ENCODE measurements around the gene MCOLN3.
"Not testable (repeated sequence)": the region's sequence is repeated elsewhere in the genome, so short reads cannot be mapped to it uniquely, and the experiment has no call there.

MCOLN3 gene

GRCh38 chr1:84988588-84988987, 59.7 kb downstream of the MCOLN3 start:
- no peak for DNase-seq

- DNase-seq, result not testable (repeated sequence)
These were observed 61.7 kb downstream of the MCOLN3 start for GRCh38 chr1:84986561-84986960.

GRCh38 chr1:84985365-84985764, 62.9 kb downstream of the MCOLN3 start:
- no peak for DNase-seq

DNA sequence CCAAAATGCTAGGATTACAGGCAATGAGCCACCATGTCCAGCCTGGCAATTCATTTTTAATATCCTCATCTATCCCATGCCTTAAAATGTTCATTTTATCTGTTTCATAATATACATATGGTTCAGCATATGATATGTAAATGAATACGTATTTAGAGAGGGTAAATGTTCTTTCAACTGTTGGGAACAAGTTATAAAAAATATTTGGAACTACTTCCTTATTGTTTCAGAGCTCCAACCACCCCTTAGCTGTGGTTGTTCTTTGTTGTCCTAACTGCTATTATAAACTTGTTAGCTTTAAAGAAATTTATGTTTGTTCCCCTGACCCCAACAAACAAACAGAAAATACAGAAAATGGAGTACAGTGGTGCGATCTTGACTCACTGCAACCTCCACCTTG, 65.9 kb downstream of the MCOLN3 start:
- no peak for DNase-seq

- DNase-seq, result no peak
These were observed 73.3 kb downstream of the MCOLN3 start for GRCh38 chr1:84975035-84975434.

DNA sequence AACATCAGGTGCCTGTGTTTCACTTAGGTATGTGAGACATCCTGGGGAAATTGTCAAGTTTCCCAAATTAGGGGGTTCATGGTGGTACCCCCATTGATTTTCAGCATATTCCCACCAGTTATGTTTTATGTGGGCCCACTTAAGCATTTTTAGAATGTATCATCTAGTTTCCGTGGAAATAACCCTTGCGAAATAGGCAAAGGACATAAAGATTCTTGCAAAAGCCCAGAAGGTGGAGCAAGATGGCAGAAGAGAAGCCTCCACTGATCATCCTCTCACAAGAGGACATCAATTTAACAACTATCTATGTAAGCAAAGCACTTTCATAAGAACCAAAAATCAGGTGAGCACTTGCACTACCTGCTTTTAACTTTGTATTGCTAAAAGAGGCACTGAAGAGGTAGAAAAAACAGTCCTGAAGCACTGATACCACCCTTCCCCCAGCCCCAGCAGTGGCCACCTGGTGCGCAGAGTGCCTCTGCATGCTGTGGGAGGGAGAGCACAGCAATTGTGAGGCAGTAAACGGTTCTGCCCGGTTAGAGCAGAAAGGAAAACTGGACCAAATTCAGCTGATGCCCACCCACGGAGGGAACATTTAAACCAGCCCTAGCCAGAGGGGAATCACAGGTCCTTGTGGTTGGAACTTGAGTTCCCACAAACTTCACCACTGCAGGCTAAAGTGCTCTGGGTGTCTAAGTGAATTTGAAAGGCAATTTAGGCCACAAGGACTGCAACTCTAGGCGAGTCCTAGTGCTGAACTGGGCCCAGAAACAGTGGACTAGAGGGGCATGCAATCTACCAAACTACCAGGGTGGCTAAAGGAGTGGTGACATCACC, 74.6 kb downstream of the MCOLN3 start:
- no peak for DNase-seq

GRCh38 chr1:84972377-84972987, 75.8 kb downstream of the MCOLN3 start:
- no peak for DNase-seq

DNA sequence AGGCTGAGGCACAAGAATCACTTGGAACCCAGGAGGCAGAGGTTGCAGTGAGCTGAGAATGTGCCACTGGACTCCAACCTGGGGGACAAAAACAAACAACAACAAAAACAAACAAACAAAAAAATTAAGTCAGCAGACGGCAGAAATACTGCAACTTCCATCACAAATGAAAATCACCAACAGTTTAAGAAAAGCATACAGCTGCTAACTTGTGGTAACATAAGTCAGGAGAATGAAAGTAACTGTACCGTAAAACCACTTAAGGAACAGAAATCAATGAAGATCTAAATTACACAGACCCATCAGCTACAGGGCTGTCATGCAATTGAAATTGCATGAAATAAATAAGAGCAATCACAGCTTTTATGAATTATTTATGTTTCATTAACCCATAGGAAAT, 76.3 kb downstream of the MCOLN3 start:
- DNase-seq, result no peak

DNA sequence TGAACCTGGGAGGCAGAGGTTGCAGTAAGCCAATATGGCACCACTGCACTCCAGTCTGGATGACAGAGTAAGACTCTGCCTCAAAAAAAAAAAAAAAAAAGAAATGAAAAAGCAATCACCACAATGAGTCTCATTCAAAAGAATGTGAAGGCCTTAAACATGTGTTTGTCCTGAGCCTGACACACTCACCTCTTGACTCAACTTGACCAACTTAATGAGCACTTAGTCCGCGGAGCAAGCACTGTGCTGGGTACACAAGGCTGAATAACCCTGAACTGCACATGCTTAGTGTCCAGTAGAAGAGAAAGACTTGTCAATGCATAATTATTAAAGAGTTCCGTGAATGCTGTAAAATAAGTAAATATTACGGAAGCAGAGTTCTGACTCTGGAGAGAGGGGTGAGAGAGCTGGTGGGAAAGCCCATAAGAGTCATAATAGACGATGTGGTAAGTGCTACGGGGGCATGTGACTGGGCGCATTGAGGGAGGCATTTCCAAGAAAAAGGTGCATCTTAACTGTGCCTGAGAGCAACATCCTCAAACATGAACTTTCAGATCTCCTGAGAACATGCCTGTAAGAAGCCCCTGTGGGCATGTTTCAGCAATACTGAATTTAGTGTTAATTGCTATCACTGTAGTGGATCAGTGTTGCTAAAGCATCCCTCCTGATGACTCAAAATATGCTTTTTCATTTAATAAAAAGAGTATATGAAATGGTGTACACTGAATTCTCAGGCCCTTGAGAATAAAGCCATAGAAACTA, 78.6 kb downstream of the MCOLN3 start:
- DNase-seq, result no peak

GRCh38 chr1:84968865-84969264, 79.4 kb downstream of the MCOLN3 start:
- no peak for DNase-seq

DNA sequence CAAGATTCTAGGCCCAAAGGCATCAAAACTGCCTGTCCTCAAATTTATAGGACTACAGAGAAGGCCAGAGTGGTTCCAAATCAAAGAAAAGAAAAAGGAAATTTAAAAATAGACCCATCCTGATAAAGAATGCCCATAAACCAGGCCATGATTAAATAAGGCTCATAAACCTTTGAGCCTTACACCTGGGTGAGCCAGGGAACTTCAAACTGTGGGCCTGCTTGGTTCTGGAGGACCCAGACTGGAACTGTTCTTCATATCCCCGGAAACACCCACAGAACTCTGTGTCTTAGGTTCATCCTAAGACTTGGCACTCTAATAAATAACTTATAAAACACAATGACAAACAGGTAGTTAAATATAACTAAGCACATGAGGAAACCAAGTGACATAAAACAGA, 80.2 kb downstream of the MCOLN3 start:
- no peak for DNase-seq

Data from COR-L47 (cell line).